Colonic mucosa (tissue), 4 donors: ENCODE results near the gene CD44. TPM values are rescaled to one million over a fixed set of nuclear protein-coding genes. Genes with fewer than 3 reads are reported as not detected.

ENCODE experiments used
- DNase-seq: peaks from one replicate; pipeline ENCODE4 v3.0.0-alpha.2; 2020
- H3K27ac ChIP-seq: fragments of 200-600 bp; one replicate; pipeline ENCODE4 v1.8.0; 2021
- H3K27me3 ChIP-seq: fragments of 200-600 bp; one replicate; pipeline ENCODE4 v1.8.0; 2021
- H3K36me3 ChIP-seq: fragments of 200-600 bp; one replicate; pipeline ENCODE4 v1.8.0; 2021
- H3K4me1 ChIP-seq: fragments of 200-600 bp; one replicate; pipeline ENCODE4 v1.8.0; 2021; ENCODE audit warnings: mild to moderate bottlenecking
- H3K4me3 ChIP-seq: fragments of 200-600 bp; one replicate; pipeline ENCODE4 v1.8.0; 2021
- H3K9ac ChIP-seq, 2 donors: one replicate each; pipeline ENCODE4 v1.7.0; 2013; ENCODE audit warnings: control low read depth in 2 of 2, low read depth in 2 of 2, low read length in 2 of 2
- H3K9me3 ChIP-seq: fragments of 200-600 bp; one replicate; pipeline ENCODE4 v1.8.0; 2021
- intact Hi-C: fragments of 100-400 bp; cut with DNase I; formaldehyde crosslinking; loops from one replicate; pipeline ENCODE4 v1.14.1; 2022
- total RNA-seq, 2 donors: library from RNA; stranded (reverse); fragmentation: NEBNext Ultra II Directional in 1 of 2; extraction: Animal tissue kit (Norgen Biotek cat#: 25700) in 1 of 2; gene quantifications; one replicate each; pipeline ENCODE4 v1.2.1, GENCODE V29; 2021
- TF ChIP-seq, protein P1 (sequence below): fragments of 200-600 bp; IDR thresholded peaks from one replicate; pipeline ENCODE4 v1.8.0; 2022; ENCODE audit warnings: antibody characterized with exemption, mild to moderate bottlenecking
- donor health status: healthy.
- donor health status: DM: no; HTN: no; CAD: no.
- donor health status: DM: no; HTN: no; CAD: no.

The CD44 gene
- total RNA-seq, 2 donors from 2014 or later = 152 to 171 TPM

- H3K36me3 ChIP-seq = no peaks in the 10 kb centered on the region
- H3K4me3 ChIP-seq = no peak overlapping the region
- peak overlapping the region; percentile 63 for H3K27ac ChIP-seq
- TF ChIP-seq, protein P1, sequence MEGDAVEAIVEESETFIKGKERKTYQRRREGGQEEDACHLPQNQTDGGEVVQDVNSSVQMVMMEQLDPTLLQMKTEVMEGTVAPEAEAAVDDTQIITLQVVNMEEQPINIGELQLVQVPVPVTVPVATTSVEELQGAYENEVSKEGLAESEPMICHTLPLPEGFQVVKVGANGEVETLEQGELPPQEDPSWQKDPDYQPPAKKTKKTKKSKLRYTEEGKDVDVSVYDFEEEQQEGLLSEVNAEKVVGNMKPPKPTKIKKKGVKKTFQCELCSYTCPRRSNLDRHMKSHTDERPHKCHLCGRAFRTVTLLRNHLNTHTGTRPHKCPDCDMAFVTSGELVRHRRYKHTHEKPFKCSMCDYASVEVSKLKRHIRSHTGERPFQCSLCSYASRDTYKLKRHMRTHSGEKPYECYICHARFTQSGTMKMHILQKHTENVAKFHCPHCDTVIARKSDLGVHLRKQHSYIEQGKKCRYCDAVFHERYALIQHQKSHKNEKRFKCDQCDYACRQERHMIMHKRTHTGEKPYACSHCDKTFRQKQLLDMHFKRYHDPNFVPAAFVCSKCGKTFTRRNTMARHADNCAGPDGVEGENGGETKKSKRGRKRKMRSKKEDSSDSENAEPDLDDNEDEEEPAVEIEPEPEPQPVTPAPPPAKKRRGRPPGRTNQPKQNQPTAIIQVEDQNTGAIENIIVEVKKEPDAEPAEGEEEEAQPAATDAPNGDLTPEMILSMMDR = no peak
- no peak for DNase-seq
- H3K4me1 ChIP-seq = peaks cover 19% of the 10 kb centered on the region
- H3K27me3 ChIP-seq = no peaks in the 10 kb centered on the region
- no peaks in the 10 kb centered on the region for H3K9me3 ChIP-seq
- intact Hi-C loops = no loop called here
- no peak overlapping the region for H3K9ac ChIP-seq
Observed at GRCh38 chr11:35174666-35175065, 35.7 kb downstream of the CD44 start.

DNA sequence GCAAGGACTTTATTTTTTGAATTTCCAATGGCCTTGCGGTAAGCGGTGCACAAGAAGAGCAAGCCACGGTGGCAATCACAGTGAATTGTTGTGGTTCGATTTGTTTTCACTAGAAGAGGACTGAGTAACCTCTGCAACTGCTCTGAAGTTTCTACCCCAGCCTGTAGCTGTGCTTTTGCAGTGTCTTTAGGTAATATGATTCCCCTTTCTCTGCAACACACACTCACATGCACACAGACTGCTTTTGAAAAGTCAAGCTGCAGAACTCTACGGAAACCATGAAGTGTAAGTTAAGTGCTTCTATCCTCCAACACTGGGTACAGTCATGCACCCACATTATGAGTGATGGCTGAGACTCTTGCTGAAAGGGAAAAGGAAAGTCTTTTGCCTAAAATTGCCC, 38.4 kb downstream of the CD44 start:
- no peaks in the 10 kb centered on the region for H3K36me3 ChIP-seq
- H3K9me3 ChIP-seq = no peaks in the 10 kb centered on the region
- no peak for DNase-seq
- intact Hi-C loops = no loop called here
- peaks cover 26% of the 10 kb centered on the region for H3K4me1 ChIP-seq
- no peaks in the 10 kb centered on the region for H3K27me3 ChIP-seq
- no peak overlapping the region for H3K9ac ChIP-seq
- H3K4me3 ChIP-seq = no peak overlapping the region
- TF ChIP-seq, protein P1 = no peak
- H3K27ac ChIP-seq = peak overlapping the region; percentile 62

- Histone ChIP-seq H3K9ac (peak overlapping the region in 1 of 2 donors; percentile 43), H3K9me3 (no peaks in the 10 kb centered on the region), H3K27ac (peak overlapping the region; percentile 62), H3K27me3 (no peaks in the 10 kb centered on the region), H3K36me3 (no peaks in the 10 kb centered on the region), H3K4me3 (no peak overlapping the region), H3K4me1 (peaks cover 26% of the 10 kb centered on the region)
- intact Hi-C loops = no loop called here
- DNase-seq = no peak
- TF ChIP-seq, protein P1 = no peak
Observed at GRCh38 chr11:35178067-35178805, 39.3 kb downstream of the CD44 start.

DNA sequence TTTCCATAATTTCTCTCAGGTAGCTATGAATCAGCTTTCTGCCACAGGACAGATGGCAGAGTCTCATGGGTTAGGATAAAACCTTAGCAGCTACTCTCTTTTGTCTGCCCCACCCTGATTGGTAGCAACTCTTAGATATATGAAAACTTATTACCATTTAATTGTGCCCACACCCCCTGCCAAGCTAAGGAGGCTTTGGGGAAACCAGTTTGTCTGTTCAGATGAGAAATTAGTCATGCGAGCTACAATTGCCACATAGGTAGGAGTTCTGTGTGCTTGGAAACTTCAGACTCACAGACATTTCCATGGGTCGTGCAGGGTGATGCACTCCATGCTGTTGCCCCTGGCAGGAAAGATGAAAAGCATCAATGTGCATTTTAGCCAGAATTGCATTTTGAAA, 39.9 kb downstream of the CD44 start:
- H3K27me3 ChIP-seq = no peaks in the 10 kb centered on the region
- H3K9ac ChIP-seq = no peak overlapping the region
- intact Hi-C loops = no loop called here
- H3K36me3 ChIP-seq = no peaks in the 10 kb centered on the region
- peaks cover 25% of the 10 kb centered on the region for H3K4me1 ChIP-seq
- TF ChIP-seq, protein P1 = no peak
- peak overlapping the region; percentile 62 for H3K27ac ChIP-seq
- no peaks in the 10 kb centered on the region for H3K9me3 ChIP-seq
- no peak overlapping the region for H3K4me3 ChIP-seq
- DNase-seq = no peak

DNA sequence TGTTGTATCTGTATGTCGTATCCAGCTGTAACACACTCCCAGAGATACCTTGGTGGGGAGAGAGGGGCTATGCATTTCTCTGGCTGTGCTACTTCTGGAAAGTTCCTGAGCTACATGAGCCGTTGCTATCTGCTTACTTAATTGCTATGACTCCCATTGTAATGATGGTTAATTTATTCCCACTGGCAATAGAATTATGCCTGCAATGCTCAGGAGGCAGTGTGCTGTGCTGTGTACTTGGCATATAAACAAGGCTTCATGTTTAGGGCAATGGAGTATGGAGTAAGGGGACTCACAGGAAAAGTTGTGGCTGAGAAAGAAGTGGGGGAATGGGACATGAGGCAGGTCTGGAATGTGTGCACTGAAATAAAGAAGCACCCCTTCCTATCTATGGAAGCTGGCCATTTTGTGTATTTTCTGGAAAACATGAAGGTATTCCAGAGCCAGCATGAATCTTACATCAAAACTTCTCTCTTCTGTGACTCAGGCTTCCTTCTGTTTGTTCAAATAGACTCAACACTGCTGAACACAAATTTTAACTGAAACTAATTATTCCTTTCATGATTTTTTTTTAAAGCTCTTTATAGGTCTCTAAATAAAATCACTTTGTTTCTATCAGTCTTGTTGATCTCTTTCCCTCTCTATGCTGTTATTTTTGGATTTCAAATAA, 40.6 kb downstream of the CD44 start:
- Histone ChIP-seq H3K9me3 (no peaks in the 10 kb centered on the region), H3K27me3 (no peaks in the 10 kb centered on the region), H3K36me3 (no peaks in the 10 kb centered on the region), H3K9ac (no peak overlapping the region), H3K4me1 (peaks cover 22% of the 10 kb centered on the region), H3K4me3 (no peak overlapping the region), H3K27ac (peak overlapping the region; percentile 62)
- DNase-seq = no peak
- intact Hi-C loops = no loop called here
- TF ChIP-seq, protein P1 = no peak
